Measurements from ENCODE around the gene ELF5. TPM values are rescaled to one million over a fixed set of nuclear protein-coding genes. Genes with fewer than 3 reads are reported as not detected.

The ELF5 gene
- total and polyA plus RNA-seq, 2 donors (not counting 1 experiment from before 2014, with no cell fraction given) = not detected

DNA sequence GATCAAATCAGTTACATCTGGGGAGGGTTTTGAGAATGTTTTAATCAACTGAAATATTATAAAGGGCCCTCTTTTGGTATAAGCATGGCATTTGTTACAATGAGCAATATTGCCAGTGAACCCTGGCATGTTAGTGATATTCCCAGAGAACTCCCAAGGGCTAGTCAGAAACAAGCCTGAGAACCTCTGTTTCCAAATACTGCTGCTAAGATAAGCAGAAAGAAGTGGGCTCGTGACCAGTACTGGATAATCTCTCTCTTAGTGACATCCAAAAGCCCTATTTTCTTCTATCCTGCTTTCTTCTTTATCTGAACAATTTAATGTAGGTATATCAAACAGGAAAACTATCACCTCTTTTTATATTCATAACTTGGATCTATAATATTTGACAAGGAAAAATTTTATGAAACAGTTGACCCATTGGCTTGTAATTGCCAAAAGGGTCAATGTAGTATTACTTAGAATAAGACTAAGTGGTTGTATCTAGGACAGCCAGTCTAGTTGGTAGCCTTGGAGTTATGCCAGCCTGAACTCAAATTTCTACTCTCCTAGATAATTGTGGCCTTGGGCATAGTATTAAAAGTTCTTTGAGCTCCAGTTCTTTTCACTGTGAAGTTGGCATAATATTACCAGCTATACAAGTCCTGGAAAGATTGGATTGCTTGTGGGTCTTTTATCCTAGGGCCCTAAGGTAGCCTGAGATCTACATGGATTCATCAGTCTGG is 59.1 kb downstream of the ELF5 start:
- Mint-ChIP-seq H3K4me3 (no peak overlapping the region), H3K27me3 (no peaks in the 10 kb centered on the region), H3K9me3 (ENCODE audit: insufficient read depth) (no peaks in the 10 kb centered on the region), H3K27ac (no peak overlapping the region), H3K4me1 (peaks cover 4% of the 10 kb centered on the region)
- Histone ChIP-seq H3K9me3 (ENCODE audit: control extremely low read depth in 1 of 3, control insufficient read depth in 2 of 3, insufficient read depth in 1 of 3, low read length in 2 of 3) (no peaks in the 10 kb centered on the region), H3K4me1 (ENCODE audit: control insufficient read depth in 2 of 2, insufficient read depth in 2 of 2, low read length in 2 of 2) (no peaks in the 10 kb centered on the region), H3K79me2 (ENCODE audit: control insufficient read depth, insufficient read depth, low read length) (peaks cover 4% of the 10 kb centered on the region), H3K36me3 (replicated peaks in 1 of 2; ENCODE audit: control extremely low read depth in 1 of 2, control insufficient read depth in 1 of 2, extremely low read depth in 1 of 2, insufficient read depth in 2 of 2, low read length in 1 of 2) (peaks cover 33 to 90% of the 10 kb centered on the region in 2 experiments), H3K9ac (ENCODE audit: low read length) (no peak overlapping the region), H3K4me3 (ENCODE audit: control extremely low read depth in 1 of 5, extremely low read depth in 1 of 5, insufficient read depth in 1 of 5, low read depth in 2 of 5, low read length in 4 of 5) (no peak overlapping the region), H3K4me2 (replicated peaks; ENCODE audit: low read depth, low read length, poor library complexity, severe bottlenecking) (no peak overlapping the region), H3K27me3 (replicated peaks in 1 of 4; ENCODE audit: control extremely low read depth in 1 of 4, control insufficient read depth in 3 of 4, insufficient read depth in 4 of 4, low read length in 3 of 4) (no peaks in the 10 kb centered on the region), H4K20me1 (ENCODE audit: control insufficient read depth, insufficient read depth, low read length, poor library complexity, severe bottlenecking) (no peaks in the 10 kb centered on the region), H3K27ac (ENCODE audit: low read length in 2 of 2) (no peak overlapping the region), H2AFZ (ENCODE audit: insufficient read depth, low read depth, low read length, poor library complexity, severe bottlenecking) (no peak overlapping the region)
- TF ChIP-seq, protein P1, sequence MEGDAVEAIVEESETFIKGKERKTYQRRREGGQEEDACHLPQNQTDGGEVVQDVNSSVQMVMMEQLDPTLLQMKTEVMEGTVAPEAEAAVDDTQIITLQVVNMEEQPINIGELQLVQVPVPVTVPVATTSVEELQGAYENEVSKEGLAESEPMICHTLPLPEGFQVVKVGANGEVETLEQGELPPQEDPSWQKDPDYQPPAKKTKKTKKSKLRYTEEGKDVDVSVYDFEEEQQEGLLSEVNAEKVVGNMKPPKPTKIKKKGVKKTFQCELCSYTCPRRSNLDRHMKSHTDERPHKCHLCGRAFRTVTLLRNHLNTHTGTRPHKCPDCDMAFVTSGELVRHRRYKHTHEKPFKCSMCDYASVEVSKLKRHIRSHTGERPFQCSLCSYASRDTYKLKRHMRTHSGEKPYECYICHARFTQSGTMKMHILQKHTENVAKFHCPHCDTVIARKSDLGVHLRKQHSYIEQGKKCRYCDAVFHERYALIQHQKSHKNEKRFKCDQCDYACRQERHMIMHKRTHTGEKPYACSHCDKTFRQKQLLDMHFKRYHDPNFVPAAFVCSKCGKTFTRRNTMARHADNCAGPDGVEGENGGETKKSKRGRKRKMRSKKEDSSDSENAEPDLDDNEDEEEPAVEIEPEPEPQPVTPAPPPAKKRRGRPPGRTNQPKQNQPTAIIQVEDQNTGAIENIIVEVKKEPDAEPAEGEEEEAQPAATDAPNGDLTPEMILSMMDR (IDR thresholded peaks at IDR 0.05) = no peak
- no peak for TF ChIP-seq EZH2 (IDR thresholded peaks at IDR 0.05; ENCODE audit: borderline replicate concordance, insufficient read depth, low read depth, low read length, poor library complexity, severe bottlenecking)
- WGBS (ENCODE audit: insufficient coverage) = no CpG with 5 or more reads among the region's 1 CpG
- POLR2A ChIA-PET = no interaction called here
- ATAC-seq (ENCODE audit: low read depth) (no peak), DNase-seq (no peak)
- intact Hi-C loops (cut with micrococcal nuclease) = no loop called here
- CTCF ChIA-PET = no interaction called here

DNA sequence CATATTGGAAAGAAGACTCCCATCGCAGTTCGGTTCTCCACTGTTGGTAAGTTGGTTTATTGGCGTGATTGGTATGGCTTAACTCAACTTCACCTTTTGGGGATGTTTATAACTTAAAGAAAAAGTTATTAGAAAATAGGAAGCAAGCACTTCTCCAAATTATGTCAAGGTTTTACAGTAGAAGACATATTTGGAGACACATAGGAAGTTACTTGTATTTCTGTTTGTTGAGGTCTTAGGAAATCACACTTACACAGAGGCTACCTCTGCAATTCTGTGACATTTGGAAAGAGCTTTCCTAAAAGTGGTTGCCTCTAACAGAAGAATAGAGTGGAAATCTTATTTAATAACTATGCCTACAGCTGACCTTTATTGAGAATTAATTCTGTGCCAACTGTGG is 62.5 kb downstream of the ELF5 start:
- no CpG with 5 or more reads among the region's 3 CpGs for WGBS (ENCODE audit: insufficient coverage)

More for the DNA sequence above, 62.5 kb downstream of the ELF5 start:
- ATAC-seq (ENCODE audit: low read depth) (no peak), DNase-seq (no peak)
- CTCF ChIA-PET = no interaction called here
- H3K9ac ChIP-seq (ENCODE audit: low read length) = no peak overlapping the region
- no peak overlapping the region for H3K4me2 ChIP-seq (replicated peaks; ENCODE audit: low read depth, low read length, poor library complexity, severe bottlenecking)
- TF ChIP-seq, protein P1 (IDR thresholded peaks at IDR 0.05) = no peak
- TF ChIP-seq EZH2 (IDR thresholded peaks at IDR 0.05; ENCODE audit: borderline replicate concordance, insufficient read depth, low read depth, low read length, poor library complexity, severe bottlenecking) = no peak
- no peaks in the 10 kb centered on the region for H3K9me3 ChIP-seq (ENCODE audit: control extremely low read depth in 1 of 3, control insufficient read depth in 2 of 3, insufficient read depth in 1 of 3, low read length in 2 of 3)
- H3K4me1 Mint-ChIP-seq = peaks cover 28% of the 10 kb centered on the region
- POLR2A ChIA-PET = no interaction called here
- no peak overlapping the region for H2AFZ ChIP-seq (ENCODE audit: insufficient read depth, low read depth, low read length, poor library complexity, severe bottlenecking)
- no peak overlapping the region for H3K27ac ChIP-seq (ENCODE audit: low read length in 2 of 2)
- no peaks in the 10 kb centered on the region for H3K27me3 Mint-ChIP-seq
- intact Hi-C loops (cut with micrococcal nuclease) = no loop called here
- H3K27me3 ChIP-seq (replicated peaks in 1 of 4; ENCODE audit: control extremely low read depth in 1 of 4, control insufficient read depth in 3 of 4, insufficient read depth in 4 of 4, low read length in 3 of 4) = no peaks in the 10 kb centered on the region
- H3K36me3 ChIP-seq (replicated peaks in 1 of 2; ENCODE audit: control extremely low read depth in 1 of 2, control insufficient read depth in 1 of 2, extremely low read depth in 1 of 2, insufficient read depth in 2 of 2, low read length in 1 of 2) = peaks cover 23 to 64% of the 10 kb centered on the region in 2 experiments
- H3K27ac Mint-ChIP-seq = no peak overlapping the region
- H3K4me3 Mint-ChIP-seq = no peak overlapping the region
- no peaks in the 10 kb centered on the region for H3K9me3 Mint-ChIP-seq (ENCODE audit: insufficient read depth)
- H3K79me2 ChIP-seq (ENCODE audit: control insufficient read depth, insufficient read depth, low read length) = peaks cover 26% of the 10 kb centered on the region
- H3K4me3 ChIP-seq (ENCODE audit: control extremely low read depth in 1 of 5, extremely low read depth in 1 of 5, insufficient read depth in 1 of 5, low read depth in 2 of 5, low read length in 4 of 5) = no peak overlapping the region
- peaks cover 17 to 18% of the 10 kb centered on the region in 2 donors for H3K4me1 ChIP-seq (ENCODE audit: control insufficient read depth in 2 of 2, insufficient read depth in 2 of 2, low read length in 2 of 2)
- peaks cover 34% of the 10 kb centered on the region for H4K20me1 ChIP-seq (ENCODE audit: control insufficient read depth, insufficient read depth, low read length, poor library complexity, severe bottlenecking)
